GM12878 (cell line): ENCODE data around the gene OXA1L. TPM values are rescaled to one million over a fixed set of nuclear protein-coding genes. Genes with fewer than 3 reads are reported as not detected.

Experiments used
- ATAC-seq: fragments of 200-7000 bp; cut with Tn5 transposase; 3 replicates; pipeline ENCODE4 v1.9.1; 2020; ENCODE audit warnings: mild to moderate bottlenecking, moderate library complexity
- BruUV-seq: library from RNA; stranded (reverse); fragments of 400-500 nt; replicated peaks from 2 replicates; lab custom pipeline; 2021; lab: Mats Ljungman, UMichigan
- CTCF ChIA-PET: fragments of 300-600 bp; sonication (Branson Sonifier 250); formaldehyde crosslinking; extraction: SDS; loops from one replicate; lab custom pipeline; 2021; ENCODE audit warnings: inconsistent platforms; lab: Yijun Ruan, JAX
- POLR2A ChIA-PET: fragments of 350-600 bp; formaldehyde crosslinking; extraction: SDS; loops from one replicate; lab custom pipeline; 2021; ENCODE audit warnings: inconsistent platforms; lab: Charles Lee
- RAD21 ChIA-PET: fragments of 300-600 bp; sonication (Branson Sonifier 250); formaldehyde crosslinking; loops from one replicate; lab custom pipeline; 2023; ENCODE audit warnings: antibody characterized with exemption; ENCODE audit not compliant: unreplicated experiment; lab: Charles Lee
- SMC1A ChIA-PET: fragments of 300-600 bp; sonication (Branson Sonifier 250); formaldehyde crosslinking; loops from one replicate; lab custom pipeline; 2023; ENCODE audit not compliant: unreplicated experiment, uncharacterized antibody; lab: Charles Lee
- DNase-seq: peaks from one replicate; pipeline ENCODE4 v3.0.0-alpha.2; 2011; ENCODE audit warnings: low read depth, low spot score
- FAIRE-seq: peaks from 3 replicates; lab custom pipeline; 2011; peaks lifted over from hg19 to GRCh38; lab: Jason Lieb, UNC
- H2AFZ ChIP-seq: 2 replicates; pipeline ENCODE4 v1.6.0; 2011; ENCODE audit warnings: low read depth, low read length, control low read depth; ENCODE audit not compliant: control insufficient read depth
- H3K27ac ChIP-seq: 2 replicates; pipeline ENCODE4 v1.5.1; 2011; ENCODE audit warnings: control low read depth; ENCODE audit not compliant: control insufficient read depth, insufficient read depth
- H3K27me3 ChIP-seq, 2 experiments: replicated peaks in 1 of 2; 2 replicates each; pipeline versions ENCODE4 v1.6.0 to v1.6.1; 2011; ENCODE audit warnings: low read length in 1 of 2; ENCODE audit not compliant: control insufficient read depth in 2 of 2, insufficient read depth in 2 of 2
- H3K36me3 ChIP-seq, 2 experiments: 2 replicates each; pipeline ENCODE4 v1.5.1; 2011; ENCODE audit warnings: low read length in 1 of 2; ENCODE audit not compliant: control insufficient read depth in 2 of 2, insufficient read depth in 2 of 2
- H3K4me1 ChIP-seq: 2 replicates; pipeline ENCODE4 v1.6.1; 2011; ENCODE audit warnings: mild to moderate bottlenecking, low read length, moderate library complexity, mixed read lengths; ENCODE audit not compliant: control insufficient read depth, insufficient read depth
- H3K4me2 ChIP-seq: 2 replicates; pipeline ENCODE4 v1.6.0; 2011; ENCODE audit warnings: control low read depth; ENCODE audit not compliant: control insufficient read depth, insufficient read depth
- H3K4me3 ChIP-seq: fragments of 200-600 bp; sonication (generic); 2 replicates; pipeline ENCODE4 v1.5.1; 2016
- H3K79me2 ChIP-seq: 2 replicates; pipeline ENCODE4 v1.6.0; 2011; ENCODE audit warnings: low read length; ENCODE audit not compliant: control insufficient read depth, insufficient read depth
- H3K9ac ChIP-seq: 2 replicates; pipeline ENCODE4 v1.8.0; 2011; ENCODE audit warnings: low read length, control low read depth, mixed read lengths; ENCODE audit not compliant: control insufficient read depth, insufficient read depth
- H3K9me3 ChIP-seq: replicated peaks from 3 replicates; pipeline ENCODE4 v1.5.1; 2011; ENCODE audit warnings: mild to moderate bottlenecking, low read length; ENCODE audit not compliant: control insufficient read depth, insufficient read depth
- H4K20me1 ChIP-seq: 2 replicates; pipeline ENCODE4 v1.6.0; 2011; ENCODE audit not compliant: control insufficient read depth, insufficient read depth
- ATF3 ChIP-seq: IDR thresholded peaks from 2 replicates; pipeline ENCODE4 v1.6.1; 2011; ENCODE audit warnings: low read depth, mild to moderate bottlenecking, low read length, moderate library complexity, borderline replicate concordance; ENCODE audit errors: extremely low read depth
- CREM ChIP-seq: IDR thresholded peaks from 2 replicates; pipeline ENCODE4 v1.6.1; 2014; ENCODE audit warnings: antibody characterized with exemption, low read depth
- MLLT1 ChIP-seq: fragments of 450-650 bp; IDR thresholded peaks from 2 replicates; pipeline ENCODE4 v1.6.1; 2016; ENCODE audit warnings: mild to moderate bottlenecking
- ZNF24 ChIP-seq: fragments of 450-650 bp; IDR thresholded peaks from 2 replicates; pipeline ENCODE4 v1.6.1; 2017; ENCODE audit warnings: antibody characterized with exemption, mild to moderate bottlenecking
- ZNF687 ChIP-seq: fragments of 450-650 bp; IDR thresholded peaks from 2 replicates; pipeline ENCODE4 v1.6.1; 2017; ENCODE audit warnings: mild to moderate bottlenecking, moderate library complexity
- ZZZ3 ChIP-seq: IDR thresholded peaks from 2 replicates; pipeline ENCODE4 v1.6.1; 2011; ENCODE audit warnings: low read depth; ENCODE audit not compliant: control insufficient read depth, insufficient read length
- WGBS: methylation state at CpG from one replicate; pipeline ENCODE4 v1.1.6; 2016; ENCODE audit warnings: low lambda C conversion rate; ENCODE audit not compliant: insufficient replicate concordance, insufficient coverage; ENCODE audit errors: missing lambda C conversion rate; 5-methylcytosine and 5-hydroxymethylcytosine counted together
- in situ Hi-C: fragments of 300-500 bp; cut with MboI; formaldehyde crosslinking; loops from 9 replicates; pipeline ENCODE4 v1.14.3; 2018; ENCODE audit warnings: mixed read lengths
- intact Hi-C: fragments of 100-400 bp; cut with micrococcal nuclease; formaldehyde crosslinking; loops from one replicate; pipeline ENCODE4 v1.14.2; 2022; ENCODE audit not compliant: unreplicated experiment
- polyA plus RNA-seq, 11 experiments: library from polyadenylated mRNA; depleted of rRNA in 4 of 11; unstranded in 6 of 11; stranded (reverse) in 5 of 11; fragments of >200 nt; fragmentation: Nextera tagmentation in 4 of 11; fragmentation: Illumina TruSeq in 1 of 11; extraction: Ambion mirVana in 4 of 11; extraction: Trizol in 1 of 11; gene quantifications; 1 replicate in 1 of 11; 2 replicates in 10 of 11; pipeline versions ENCODE4 v1.2.1 to v1.2.3, GENCODE V29; 2011 to 2016; ENCODE audit warnings: inconsistent platforms in 2 of 11, missing spikeins in 2 of 11, low read depth in 1 of 11
- total RNA-seq, 4 experiments: library from RNA; depleted of rRNA in 3 of 4; stranded (reverse); fragments of >200 nt in 3 of 4; fragmentation: Illumina TruSeq in 1 of 4; extraction: Trizol in 1 of 4; gene quantifications; 2 replicates each; pipeline versions ENCODE4 v1.2.1 to v1.2.3, GENCODE V29; 2013 to 2021

The OXA1L gene
- total and polyA plus RNA-seq, 10 of the 15 experiments (the other 5 are each of a cell fraction or from before 2014, with no cell fraction given), result 105 to 289 (median 146) TPM

- 0 out of 2 replicates have a peak, but pooled peaks have one; percentile 31 for TF ChIP-seq MLLT1
Measured at GRCh38 chr14:22796087-22796707, 29.7 kb downstream of the OXA1L start (continued).

- H3K27ac ChIP-seq, result peak overlapping the region; percentile 83
- TF ChIP-seq ZNF687 (peak; percentile 24; the same call in 1 of the 2 replicates), ZNF24 (peak; percentile 59; the same call in 1 of the 2 replicates), ZZZ3 (no peak), CREM (0 out of 2 replicates have a peak, but pooled peaks have one; percentile 20), ATF3 (no peak)
- H3K27me3 ChIP-seq, result no peaks in the 10 kb centered on the region
- H4K20me1 ChIP-seq, result no peaks in the 10 kb centered on the region
- peak overlapping the region; percentile 57 for H3K4me2 ChIP-seq
- no peak overlapping the region; the same call in 1 of the 2 replicates for H3K4me3 ChIP-seq
- DNase-seq (no peak), ATAC-seq (no peak), FAIRE-seq (no peak)
- ChIA-PET SMC1A (interaction anchor here (0.7 to 20.3 kb wide), 9 partner anchors 12 to 227 kb away, joined by 3 to 395 read pairs (median 5); partner anchors contain the start of genes OXA1L and SLC7A7), POLR2A (interaction anchor here (0.5 to 11.3 kb wide), 4 partner anchors 11 to 227 kb away, joined by 3 to 245 read pairs (median 4); partner anchors contain the start of gene SLC7A7), CTCF (interaction anchor here (1.0 to 4.1 kb wide), 9 partner anchors 8 to 227 kb away, joined by 3 to 37 read pairs (median 4); partner anchors contain the start of gene SLC7A7), RAD21 (interaction anchor here (0.7 to 9.8 kb wide), 9 partner anchors 12 to 228 kb away, joined by 3 to 219 read pairs (median 6); partner anchors contain the start of genes LRP10, OXA1L and SLC7A7)
- intact Hi-C loops (loop anchor here (10.0 kb wide), 1 partner anchor 312 kb away; no protein-coding TSS in a partner anchor), in situ Hi-C loops (no loop called here)
- H3K36me3 ChIP-seq, result peaks cover 0 to 2% of the 10 kb centered on the region in 2 experiments; a peak in 2 of 4 replicates
- H3K9ac ChIP-seq, result peak overlapping the region; percentile 35; the same call in 1 of the 2 replicates
- no TSS peak for BruUV-seq
- peaks cover 58% of the 10 kb centered on the region for H3K4me1 ChIP-seq
- H2AFZ ChIP-seq, result no peak overlapping the region
- no peaks in the 10 kb centered on the region for H3K9me3 ChIP-seq
- H3K79me2 ChIP-seq, result peaks cover 35% of the 10 kb centered on the region
- WGBS, result 24% methylated on average over 5 of the region's 5 CpGs
Measured at GRCh38 chr14:22797017-22797917, 30.8 kb downstream of the OXA1L start.
